Right renal cortex interstitium (tissue), 3 donors: Measurements from ENCODE around the gene SMDT1. TPM values are rescaled to one million over a fixed set of nuclear protein-coding genes. Genes with fewer than 3 reads are reported as not detected.

ENCODE experiments used
- DNase-seq, 3 donors: peaks; one replicate each; pipeline ENCODE4 v3.0.0-alpha.2; 2013; ENCODE audit warnings: low read depth in 3 of 3, low spot score in 2 of 3
- polyA plus RNA-seq, 3 donors: library from polyadenylated mRNA; unstranded; fragments of 120-200 nt; gene quantifications; one replicate each; pipeline ENCODE4 v1.2.1, GENCODE V29; 2013; ENCODE audit not compliant: insufficient read length in 3 of 3

SMDT1 gene
- 100 to 1,000 TPM in 2 of 3 donors, 10 to 100 TPM in 1; 67.7 to 129 (median 100) TPM for polyA plus RNA-seq

DNA sequence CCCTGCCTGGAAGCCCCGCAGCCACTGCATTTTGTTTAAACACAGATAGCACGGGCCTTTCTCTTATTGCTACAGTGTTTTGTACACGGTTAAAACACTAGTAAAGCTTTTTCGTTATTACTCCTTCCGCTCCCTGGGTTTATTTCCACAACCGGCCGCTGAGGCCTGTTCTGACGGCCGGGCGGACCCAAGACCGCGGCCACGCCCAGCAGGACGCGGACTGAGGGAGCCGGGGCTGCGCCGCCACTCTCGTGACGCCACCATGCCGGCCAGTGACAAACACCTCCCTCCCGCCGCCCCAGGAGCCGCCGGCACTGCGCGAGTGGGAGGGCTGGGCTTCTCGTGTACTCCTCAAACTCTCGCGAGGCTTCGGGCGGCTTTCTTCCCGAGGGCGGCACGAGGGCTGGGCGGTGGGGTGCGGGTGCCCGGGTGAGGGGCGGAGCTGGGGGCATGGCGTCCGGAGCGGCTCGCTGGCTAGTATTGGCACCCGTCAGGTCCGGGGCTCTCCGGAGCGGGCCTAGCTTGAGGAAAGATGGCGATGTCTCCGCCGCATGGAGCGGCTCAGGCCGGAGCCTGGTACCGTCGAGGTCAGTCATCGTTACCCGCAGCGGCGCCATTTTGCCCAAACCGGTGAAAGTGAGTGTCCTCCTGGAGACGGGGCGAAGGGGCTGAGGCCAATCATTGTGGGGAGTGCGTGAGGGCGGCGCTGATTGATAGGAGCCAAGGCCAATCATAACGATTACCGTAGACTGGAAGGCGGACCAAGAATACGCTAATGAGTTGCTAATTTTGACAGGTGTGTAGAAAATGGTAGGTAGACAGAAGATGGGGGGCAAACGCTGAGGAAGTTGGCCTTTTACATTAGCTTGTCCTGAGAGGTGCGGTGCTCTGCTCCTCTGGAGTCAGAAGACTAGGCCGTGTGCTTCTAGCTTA lies at the start of gene SMDT1:
SMDT1 (plus strand) TSS at position 382 of the 933 bp plus-strand sequence; CDS start at position 451, 69 bp downstream.
- DNase-seq = peak; percentile 97 to 99 (median 97)

- no peak for DNase-seq
Observed at GRCh38 chr22:42033263-42034181, 46.0 kb upstream of the SMDT1 start.

DNA sequence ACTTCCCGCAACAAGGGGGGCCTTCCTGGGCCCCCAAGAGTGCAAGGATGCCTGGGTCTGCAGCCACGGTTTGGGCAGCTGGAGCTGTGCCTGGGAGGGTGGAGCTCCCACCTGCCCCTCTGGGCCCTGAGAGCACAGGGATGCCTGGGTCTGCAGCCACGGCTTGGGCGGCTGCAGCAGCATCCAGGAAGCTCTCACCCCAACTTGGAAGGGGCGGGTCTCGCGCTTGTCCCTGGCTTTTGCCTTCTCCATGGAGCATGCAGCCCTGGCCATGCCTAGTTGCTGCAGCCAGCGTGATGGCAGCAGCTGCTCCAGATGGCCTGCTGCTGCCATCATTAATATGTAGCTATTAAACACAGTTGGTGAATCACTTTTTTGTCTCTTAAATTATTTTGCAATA lies 44.2 kb upstream of the SMDT1 start:
- DNase-seq = no peak

DNA sequence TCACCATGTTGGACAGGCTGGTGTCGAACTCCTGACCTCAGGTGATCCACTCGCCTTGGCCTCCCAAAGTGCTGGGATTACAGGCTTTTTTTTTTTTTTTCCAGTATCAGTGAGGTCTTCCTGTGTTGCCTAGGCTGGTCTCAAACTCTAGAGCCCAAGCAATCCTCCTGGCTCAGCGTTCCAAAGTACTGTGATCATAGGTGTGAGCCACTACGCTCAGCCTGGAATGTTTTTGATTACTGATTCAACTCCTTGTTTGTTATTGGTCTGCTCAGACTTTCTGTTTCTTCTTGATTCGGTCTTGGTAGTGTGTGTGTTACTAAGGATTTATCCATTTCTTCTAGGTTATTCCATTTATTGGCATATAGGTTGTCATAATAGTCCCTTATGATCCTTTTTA lies 40.2 kb upstream of the SMDT1 start:
- no peak for DNase-seq

DNA sequence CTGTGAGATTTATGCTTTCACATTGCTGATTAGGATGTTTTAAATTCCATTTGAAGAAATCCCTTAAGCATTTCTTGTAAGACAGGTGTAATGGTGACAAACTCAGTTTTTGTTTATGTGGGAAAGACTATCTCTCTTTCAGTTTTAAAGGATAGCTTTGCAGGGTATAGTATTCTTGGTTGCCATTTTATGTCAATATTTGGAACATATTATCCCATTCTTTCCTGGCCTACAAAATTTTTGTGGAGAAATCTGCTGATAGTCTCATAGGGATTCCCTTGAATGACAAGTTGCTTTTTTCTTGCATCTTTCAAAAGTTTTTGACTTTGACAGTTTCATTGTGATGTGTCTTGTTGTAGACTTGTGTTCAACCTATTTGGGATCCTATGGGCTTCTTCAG lies 37.7 kb upstream of the SMDT1 start:
- no peak for DNase-seq

DNA sequence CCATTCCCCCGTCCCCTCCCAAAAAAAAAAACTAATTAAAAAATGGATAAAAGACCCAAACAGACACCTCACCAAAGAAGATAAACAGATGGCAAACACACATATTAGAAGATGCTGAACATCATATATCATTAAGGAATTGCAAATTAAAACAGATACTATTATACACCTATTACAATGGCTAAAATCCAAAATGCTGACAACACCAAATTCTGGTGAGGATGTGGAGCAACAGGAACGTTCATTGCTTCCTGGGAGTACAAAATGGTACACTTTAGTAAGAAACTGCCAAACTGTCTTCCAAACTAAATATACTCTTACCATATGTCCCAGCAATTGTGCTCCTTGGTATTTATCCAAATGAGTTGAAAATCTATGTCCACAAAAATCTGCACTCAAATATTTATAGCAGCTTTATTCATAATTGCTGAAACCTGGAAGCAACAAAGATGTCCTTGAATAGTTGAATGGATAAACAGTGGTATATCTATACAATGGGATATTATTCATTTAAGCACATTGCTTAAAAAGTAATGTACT lies 28.8 kb upstream of the SMDT1 start:
- no peak for DNase-seq

- DNase-seq = no peak
Observed at GRCh38 chr22:42052765-42053164, 26.7 kb upstream of the SMDT1 start.

DNA sequence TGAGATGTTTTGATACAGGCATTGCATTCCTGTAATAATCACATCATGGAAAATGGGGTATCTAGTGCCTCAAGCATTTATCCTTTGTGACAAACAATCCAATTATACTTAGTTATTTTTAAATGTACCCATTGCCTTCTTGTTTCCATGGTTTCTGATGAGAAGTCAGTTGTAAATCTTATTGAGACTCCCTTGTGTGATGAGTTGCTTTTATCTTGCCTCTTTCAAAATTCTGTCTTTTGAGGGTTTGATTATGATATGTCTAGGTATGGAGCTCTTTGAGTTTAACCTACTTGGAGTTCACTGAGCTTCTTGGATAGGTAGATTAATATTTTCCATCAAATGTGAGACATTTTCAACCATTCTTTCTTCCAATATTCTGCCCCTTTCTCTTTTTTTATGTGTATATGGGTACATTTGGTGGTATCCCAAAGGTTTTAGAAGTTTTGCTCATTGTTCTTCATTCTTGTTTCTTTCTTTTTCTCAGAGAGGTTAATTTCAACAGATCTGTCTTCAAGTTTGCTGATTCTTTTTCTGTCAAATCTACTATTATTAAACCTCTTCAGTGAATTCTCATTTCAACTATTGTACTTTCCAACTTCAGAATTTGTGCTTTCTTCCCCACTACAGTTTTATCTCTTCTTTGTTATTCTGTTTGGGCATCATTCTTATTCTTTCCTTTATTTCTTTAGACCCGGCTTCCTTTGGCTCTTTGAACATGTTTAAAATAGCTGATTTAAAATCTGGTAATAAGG lies 22.6 kb upstream of the SMDT1 start:
- no peak for DNase-seq

DNA sequence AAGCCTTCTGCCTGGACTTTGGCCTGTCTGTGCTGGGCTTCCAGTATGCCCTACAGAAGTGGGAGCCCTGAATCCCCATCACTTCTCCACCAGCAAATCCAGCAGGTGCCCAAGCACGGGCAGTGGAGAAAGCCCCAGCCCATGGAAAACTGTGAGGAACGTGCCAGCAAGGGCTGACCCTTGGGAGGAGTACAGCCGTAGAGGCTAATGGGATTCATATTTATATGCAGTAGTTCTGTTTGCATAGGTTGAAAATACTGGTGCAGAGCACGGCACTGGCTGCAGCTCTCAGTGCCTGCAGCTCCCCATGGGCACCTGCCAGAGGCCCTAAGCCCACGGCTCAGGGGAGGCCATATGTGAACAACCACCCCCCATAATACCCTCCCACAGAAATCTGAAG lies 19.0 kb upstream of the SMDT1 start:
- DNase-seq = no peak

GRCh38 chr22:42061041-42061440 lies 18.5 kb upstream of the SMDT1 start:
- no peak for DNase-seq

- DNase-seq = no peak
Observed at GRCh38 chr22:42062506-42063170, 16.9 kb upstream of the SMDT1 start.

DNA sequence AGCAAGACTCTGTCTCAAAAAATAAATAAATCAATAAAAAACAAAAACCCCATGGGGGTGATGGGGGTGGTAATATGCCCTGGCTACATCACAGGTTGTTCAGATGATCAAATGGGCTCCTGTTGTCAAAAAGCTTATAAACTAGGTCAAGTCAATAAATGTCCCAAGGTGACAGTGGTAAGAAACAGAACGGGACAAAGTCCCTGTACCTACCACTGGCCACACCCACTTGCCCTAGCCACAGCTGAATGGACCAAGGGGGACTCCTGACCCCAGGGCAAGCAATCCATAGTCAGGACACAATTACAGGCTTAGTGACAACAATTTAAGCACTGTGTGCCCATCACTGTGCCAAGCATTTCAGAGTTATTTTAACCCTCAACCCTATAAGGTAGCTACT lies 14.9 kb upstream of the SMDT1 start:
- no peak for DNase-seq

DNA sequence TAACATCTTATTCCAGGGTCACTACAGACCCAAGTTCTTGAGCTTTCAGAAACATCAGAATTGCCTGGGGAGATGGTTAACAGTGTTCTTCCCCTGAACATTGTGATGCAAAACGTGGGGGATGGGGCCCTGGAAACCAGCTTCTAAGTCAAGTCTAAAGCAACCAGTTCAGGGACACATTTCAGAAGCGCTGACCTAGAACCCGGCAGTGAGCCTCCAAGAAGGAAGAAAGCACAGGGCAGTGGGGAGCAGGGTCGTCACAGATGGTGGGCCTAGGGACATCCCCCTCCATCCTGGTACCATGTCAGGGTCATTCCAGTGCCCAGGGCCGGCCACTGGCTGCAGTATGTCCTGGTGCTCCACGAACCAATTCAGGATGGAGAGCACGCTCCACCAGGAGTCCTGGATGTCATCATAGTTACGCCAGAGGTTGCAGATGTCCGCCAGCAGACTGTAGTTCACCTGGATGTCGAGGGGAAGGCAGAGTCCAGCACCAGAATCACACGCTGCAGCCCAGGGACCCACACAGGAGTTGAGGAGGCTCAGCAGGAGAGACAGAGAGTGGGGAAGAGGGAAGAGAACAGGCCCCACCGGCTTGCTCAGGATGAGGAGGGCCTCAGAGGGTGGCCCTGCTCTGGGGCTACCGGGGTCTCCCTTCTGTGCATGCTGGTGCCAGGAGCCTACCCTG lies 13.9 kb upstream of the SMDT1 start:
- no peak for DNase-seq

GRCh38 chr22:42066126-42066761 lies 13.3 kb upstream of the SMDT1 start:
- no peak for DNase-seq

DNA sequence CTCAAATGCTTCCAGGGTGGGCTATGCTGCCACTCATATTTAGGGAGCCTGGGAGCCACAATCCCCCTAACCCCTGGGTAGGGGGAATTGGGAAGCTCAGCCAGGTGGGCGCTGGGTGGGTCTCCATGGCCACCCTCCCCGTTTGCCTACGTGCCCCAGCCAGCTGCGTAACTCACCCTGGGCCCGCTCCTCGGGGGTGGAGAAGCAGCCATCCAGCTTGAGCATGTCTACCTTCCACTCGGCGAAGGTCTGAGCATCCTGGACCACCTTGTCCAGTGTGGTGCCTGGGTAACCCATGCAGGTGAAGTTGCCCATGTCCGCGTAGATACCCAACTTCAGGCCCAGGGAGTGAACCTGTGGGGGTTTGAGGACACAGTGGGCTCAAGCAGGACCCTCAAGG lies 12.6 kb upstream of the SMDT1 start:
- DNase-seq = no peak

DNA sequence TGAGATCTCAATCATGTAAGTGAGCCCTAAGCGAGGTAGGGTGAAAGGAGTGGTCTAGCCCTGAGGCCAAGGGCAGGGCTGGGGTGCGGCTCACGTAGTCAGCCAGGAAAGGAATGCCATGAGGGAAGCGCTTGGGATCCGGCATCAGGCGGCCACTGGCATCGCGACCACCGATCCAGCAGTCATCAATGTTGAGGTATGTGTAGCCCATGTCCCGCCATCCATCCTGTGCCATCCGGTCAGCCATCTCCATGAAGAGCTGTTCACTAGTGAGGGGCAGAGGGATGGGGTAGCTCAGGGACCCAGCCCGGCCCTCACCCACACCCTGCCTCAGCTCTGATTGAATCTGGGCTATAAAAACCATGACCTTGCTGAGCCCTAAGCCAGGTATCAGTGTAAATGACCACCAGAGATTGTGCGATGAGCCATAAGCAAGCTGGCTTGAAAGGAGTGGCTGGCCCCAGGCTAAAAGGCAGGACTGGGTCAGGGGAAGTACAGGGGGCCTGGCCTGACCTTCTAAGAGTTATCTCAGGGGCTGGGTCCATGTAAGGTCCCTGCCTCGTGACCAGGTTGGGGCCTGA lies 11.7 kb upstream of the SMDT1 start:
- DNase-seq = no peak

GRCh38 chr22:42068291-42068690 lies 11.2 kb upstream of the SMDT1 start:
- DNase-seq = no peak

DNA sequence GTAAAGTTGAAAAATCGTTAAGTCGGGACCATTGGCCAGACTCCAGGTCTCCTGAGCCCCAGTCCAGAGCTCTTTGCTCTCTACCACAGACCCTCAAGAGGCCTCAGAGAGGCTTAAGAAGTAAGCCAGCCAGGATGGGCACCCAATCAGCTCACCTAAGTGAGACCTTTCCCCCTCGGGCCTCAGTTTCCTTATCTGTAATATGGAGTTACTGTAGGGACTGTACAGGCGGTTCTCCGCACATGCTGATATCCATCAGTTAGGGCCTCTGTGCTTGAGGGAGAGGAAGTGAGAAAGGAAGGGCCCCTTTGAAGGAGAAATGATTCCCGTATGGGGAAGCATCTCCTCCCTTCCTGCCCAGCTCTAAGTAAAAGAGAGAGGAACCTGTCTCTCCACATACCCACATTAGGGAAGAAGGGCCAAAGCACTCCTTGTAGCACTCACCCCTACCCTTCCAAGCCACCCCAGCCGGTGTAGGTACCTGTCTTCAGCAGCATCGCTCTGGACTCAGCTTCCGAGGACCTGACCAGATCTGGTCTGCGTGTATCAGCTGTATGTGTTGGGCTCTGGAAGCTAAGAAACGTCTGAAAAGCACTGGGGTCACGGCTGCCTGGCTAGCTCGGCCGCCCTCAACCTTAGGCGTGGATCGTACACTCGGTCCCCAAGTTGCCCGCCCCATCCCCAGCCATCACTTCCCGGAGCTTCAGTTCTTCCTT lies 9.5 kb upstream of the SMDT1 start:
- DNase-seq = no peak
